GM12891 (cell line): ENCODE measurements around the gene MEX3A.

Experiments
- PAX5 ChIP-seq: IDR thresholded peaks from 2 replicates; pipeline ENCODE4 v1.6.1; 2011; ENCODE audit warnings: low read length, moderate library complexity, mild to moderate bottlenecking; ENCODE audit not compliant: insufficient read depth, severe bottlenecking
- POLR2A ChIP-seq: IDR thresholded peaks from 2 replicates; pipeline ENCODE4 v1.6.1; 2011; ENCODE audit warnings: low read depth, low read length, control low read depth
- POLR2AphosphoS5 ChIP-seq: IDR thresholded peaks from 2 replicates; pipeline ENCODE4 v1.6.1; 2011; ENCODE audit warnings: low read depth, low read length, control low read depth
- TAF1 ChIP-seq: IDR thresholded peaks from 2 replicates; pipeline ENCODE4 v1.6.1; 2011; ENCODE audit warnings: low read depth, low read length, control low read depth

DNA sequence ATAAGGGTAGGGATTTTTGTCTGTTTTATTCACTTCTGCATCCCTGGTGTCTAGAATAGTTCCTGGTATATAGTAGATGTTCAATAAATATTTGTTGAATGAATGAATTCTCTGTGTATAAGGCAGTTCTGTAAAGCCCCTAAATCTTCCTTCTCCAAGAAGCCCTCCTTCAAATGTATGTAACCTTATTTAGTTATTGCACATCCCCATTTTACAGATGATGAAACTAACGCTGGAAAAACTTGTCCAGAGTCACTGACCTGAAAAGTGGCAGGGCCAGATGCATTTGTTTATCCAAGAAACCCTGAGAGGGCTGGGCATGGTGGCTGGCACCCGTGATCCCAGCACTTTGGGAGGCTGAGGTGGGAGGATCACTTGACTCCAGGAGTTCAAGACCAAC is 28.0 kb upstream of the MEX3A start:
- TF ChIP-seq POLR2A: no peak
- no peak for TF ChIP-seq POLR2AphosphoS5
- no peak for TF ChIP-seq PAX5
- TF ChIP-seq TAF1: no peak
